GM12892 (cell line): ENCODE data around the gene C3orf38.

Source experiments
- DNase-seq: peaks from one replicate; pipeline ENCODE4 v3.0.0; 2011; ENCODE audit not compliant: insufficient read length
- FAIRE-seq: peaks from 2 replicates; lab custom pipeline; 2011; peaks lifted over from hg19 to GRCh38; lab: Jason Lieb, UNC
- POLR2A ChIP-seq: IDR thresholded peaks from 2 replicates; pipeline ENCODE4 v1.6.1; 2011; ENCODE audit warnings: low read depth, low read length, control low read depth
- POLR2AphosphoS5 ChIP-seq: IDR thresholded peaks from 2 replicates; pipeline ENCODE4 v1.6.1; 2011; ENCODE audit warnings: low read depth, low read length, control low read depth
- TAF1 ChIP-seq: IDR thresholded peaks from 2 replicates; pipeline ENCODE4 v1.6.1; 2011; ENCODE audit warnings: low read depth, mild to moderate bottlenecking, control low read depth, low read length, borderline replicate concordance

The C3orf38 gene

GRCh38 chr3:88133711-88134263 lies 16.0 kb upstream of the C3orf38 start:
- no peak for TF ChIP-seq POLR2AphosphoS5
- no peak for TF ChIP-seq POLR2A
- no peak for TF ChIP-seq TAF1
- DNase-seq (no peak), FAIRE-seq (no peak)

- TF ChIP-seq POLR2AphosphoS5 = no peak
- no peak for TF ChIP-seq POLR2A
- TF ChIP-seq TAF1 = no peak
- no peak for FAIRE-seq
Observed at GRCh38 chr3:88137836-88138235, 11.9 kb upstream of the C3orf38 start.

GRCh38 chr3:88141458-88142083 lies 8.2 kb upstream of the C3orf38 start:
- DNase-seq = no peak
- TF ChIP-seq POLR2A = no peak
- no peak for TF ChIP-seq POLR2AphosphoS5
- TF ChIP-seq TAF1 = no peak
- FAIRE-seq = no peak

More at GRCh38 chr3:88137836-88138235, 11.9 kb upstream of the C3orf38 start:
- DNase-seq = no peak

- no peak for FAIRE-seq
- DNase-seq = no peak
- TF ChIP-seq POLR2AphosphoS5 (no peak), TAF1 (no peak), POLR2A (no peak)
Observed at GRCh38 chr3:88142094-88142624, 7.6 kb upstream of the C3orf38 start.

GRCh38 chr3:88147261-88147660 lies 2.5 kb upstream of the C3orf38 start:
- FAIRE-seq = no peak

GRCh38 chr3:88148651-88149050 lies 1.1 kb upstream of the C3orf38 start:
- TF ChIP-seq TAF1 (no peak), POLR2A (no peak), POLR2AphosphoS5 (no peak)
- DNase-seq (no peak), FAIRE-seq (peak; percentile 9)

More at GRCh38 chr3:88147261-88147660, 2.5 kb upstream of the C3orf38 start:
- DNase-seq = no peak
- no peak for TF ChIP-seq TAF1

GRCh38 chr3:88149101-88149508 lies 654 bp upstream of the C3orf38 start:
- FAIRE-seq (peak; percentile 5), DNase-seq (no peak)
- TF ChIP-seq POLR2AphosphoS5 (no peak), TAF1 (no peak), POLR2A (no peak)

GRCh38 chr3:88150371-88150770 lies 612 bp downstream of the C3orf38 start:
- no peak for FAIRE-seq
- TF ChIP-seq POLR2AphosphoS5 (no peak), TAF1 (no peak), POLR2A (no peak)
- no peak for DNase-seq

GRCh38 chr3:88150806-88151205 lies 1.0 kb downstream of the C3orf38 start:
- FAIRE-seq (no peak), DNase-seq (no peak)

GRCh38 chr3:88151358-88151757 lies 1.6 kb downstream of the C3orf38 start:
- peak; percentile 83 for FAIRE-seq
- DNase-seq = no peak
- no peak for TF ChIP-seq POLR2A

More at GRCh38 chr3:88150806-88151205, 1.0 kb downstream of the C3orf38 start:
- TF ChIP-seq POLR2AphosphoS5 = no peak
- TF ChIP-seq POLR2A = no peak
- no peak for TF ChIP-seq TAF1

- TF ChIP-seq TAF1 (no peak), POLR2AphosphoS5 (no peak), POLR2A (no peak)
- FAIRE-seq (no peak), DNase-seq (no peak)
Observed at GRCh38 chr3:88152841-88153240, 3.1 kb downstream of the C3orf38 start.

- TF ChIP-seq POLR2AphosphoS5 (no peak), TAF1 (no peak), POLR2A (no peak)
- FAIRE-seq (no peak), DNase-seq (no peak)
Observed at GRCh38 chr3:88166419-88166971, 16.7 kb downstream of the C3orf38 start.
